Stimulated activated CD4-positive, alpha-beta T cell treated with anti-CD3 and anti-CD28 coated beads, Interleukin-1b, Interleukin-23, amount 100 ng/mL, for 4 hours (primary cell): ENCODE data around the gene CENPB.

ENCODE experiments used
- DNase-seq, 2 donors: peaks; one replicate each; pipeline ENCODE4 v3.0.0-alpha.2; 2020; ENCODE audit warnings: low read depth in 2 of 2

Gene CENPB

DNA sequence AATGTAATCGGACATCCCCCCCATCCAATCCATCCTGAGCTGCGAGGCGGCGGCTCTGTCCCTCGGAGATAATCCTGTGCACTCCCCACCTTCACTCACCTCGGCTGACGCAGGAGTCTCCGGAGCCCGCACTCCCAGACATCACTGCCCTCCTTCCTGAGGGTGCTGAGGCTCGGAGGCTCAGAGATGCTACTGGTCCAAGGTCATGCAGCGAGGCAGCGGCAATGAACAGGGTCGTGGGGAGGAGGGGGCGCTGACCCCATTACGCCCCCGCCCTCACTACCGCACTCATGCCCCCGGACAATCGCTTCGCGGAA, 19.5 kb downstream of the CENPB start:
- no peak for DNase-seq

DNA sequence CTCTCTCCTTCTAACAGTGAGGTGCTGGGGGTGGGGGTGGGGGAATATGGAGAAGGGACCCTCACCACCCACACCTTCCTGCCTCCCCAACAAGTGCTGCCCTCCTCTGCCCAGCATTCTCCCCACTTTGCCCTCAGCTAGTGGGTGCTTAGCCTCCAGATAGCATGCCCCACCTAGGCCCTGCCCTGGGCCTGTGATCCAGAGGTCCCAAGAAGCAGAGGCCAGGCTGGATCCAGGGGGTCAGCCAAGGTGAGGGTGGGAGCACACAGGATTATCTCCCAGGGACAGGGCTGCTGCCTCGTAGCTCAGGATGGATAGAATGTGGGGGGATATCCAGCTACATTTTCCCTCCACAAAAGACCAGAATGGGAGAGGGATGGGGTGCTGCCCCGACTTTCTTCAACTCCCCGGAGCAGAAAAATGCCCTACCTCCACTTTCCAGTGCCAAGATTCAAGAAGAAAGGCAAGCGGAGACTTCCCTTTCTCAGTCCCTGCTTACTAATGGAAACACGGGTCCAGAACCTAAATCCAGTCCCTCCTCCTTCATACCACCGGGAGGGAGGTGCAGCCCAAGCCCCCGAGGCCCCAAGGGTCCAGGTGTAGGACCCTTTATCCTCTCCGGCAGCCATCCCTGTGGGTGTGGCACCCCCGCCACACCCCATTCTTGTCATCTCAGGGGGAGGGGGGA, 20.0 kb downstream of the CENPB start:
- DNase-seq: no peak

DNA sequence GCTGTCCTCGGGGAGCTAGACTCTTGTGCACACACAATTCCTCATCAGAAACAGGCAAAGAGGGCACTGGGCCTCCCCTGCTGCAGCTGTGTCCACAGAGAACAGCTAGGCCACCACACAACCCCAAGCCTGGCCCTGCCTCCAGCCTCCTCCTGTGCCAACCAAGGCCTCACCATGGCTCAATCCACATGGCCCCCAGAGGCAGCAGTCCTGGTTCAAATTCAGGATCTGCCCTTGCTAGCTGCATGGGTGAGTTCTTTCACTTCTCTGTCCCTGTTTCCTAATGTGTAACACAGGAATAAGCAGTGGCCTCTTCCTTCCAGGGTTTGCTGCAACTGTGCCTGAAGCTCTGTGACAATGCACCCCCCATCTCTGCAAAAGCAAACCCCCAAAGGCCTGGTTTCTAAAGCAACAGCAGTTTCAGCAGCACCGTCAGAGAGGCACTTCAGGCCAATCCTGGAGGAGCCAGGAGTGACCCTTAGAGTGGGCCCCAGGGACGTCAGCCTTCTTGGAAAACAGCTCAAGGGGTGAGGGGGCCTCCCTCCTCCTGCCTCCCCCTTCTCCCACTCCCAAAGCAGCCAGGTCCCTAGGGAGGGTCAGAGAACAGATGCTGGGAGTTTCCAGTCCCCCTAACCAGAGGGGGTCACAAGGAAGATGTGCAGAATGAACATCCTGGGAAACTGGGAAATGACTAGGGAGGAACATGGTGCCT, 21.2 kb downstream of the CENPB start:
- no peak for DNase-seq

DNA sequence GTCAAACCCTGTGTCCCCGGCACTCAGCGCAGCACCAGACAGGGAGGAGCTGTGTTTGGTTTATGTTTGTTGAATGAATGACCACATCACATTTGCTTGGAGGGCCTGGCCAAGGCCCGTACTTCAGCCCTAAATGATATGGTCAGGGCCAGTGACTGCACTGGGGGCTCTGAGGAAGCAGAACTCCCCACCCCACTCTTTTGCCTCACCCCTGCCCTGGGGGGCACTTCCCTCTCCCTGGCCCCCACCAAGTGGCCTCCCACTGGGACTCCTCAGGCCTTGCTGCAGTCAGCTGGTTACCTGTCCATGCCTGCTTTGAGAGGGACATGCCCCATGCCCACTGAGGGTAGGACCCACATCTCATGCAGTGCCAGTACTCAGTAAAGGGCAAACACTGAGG, 21.9 kb downstream of the CENPB start:
- DNase-seq: no peak

DNA sequence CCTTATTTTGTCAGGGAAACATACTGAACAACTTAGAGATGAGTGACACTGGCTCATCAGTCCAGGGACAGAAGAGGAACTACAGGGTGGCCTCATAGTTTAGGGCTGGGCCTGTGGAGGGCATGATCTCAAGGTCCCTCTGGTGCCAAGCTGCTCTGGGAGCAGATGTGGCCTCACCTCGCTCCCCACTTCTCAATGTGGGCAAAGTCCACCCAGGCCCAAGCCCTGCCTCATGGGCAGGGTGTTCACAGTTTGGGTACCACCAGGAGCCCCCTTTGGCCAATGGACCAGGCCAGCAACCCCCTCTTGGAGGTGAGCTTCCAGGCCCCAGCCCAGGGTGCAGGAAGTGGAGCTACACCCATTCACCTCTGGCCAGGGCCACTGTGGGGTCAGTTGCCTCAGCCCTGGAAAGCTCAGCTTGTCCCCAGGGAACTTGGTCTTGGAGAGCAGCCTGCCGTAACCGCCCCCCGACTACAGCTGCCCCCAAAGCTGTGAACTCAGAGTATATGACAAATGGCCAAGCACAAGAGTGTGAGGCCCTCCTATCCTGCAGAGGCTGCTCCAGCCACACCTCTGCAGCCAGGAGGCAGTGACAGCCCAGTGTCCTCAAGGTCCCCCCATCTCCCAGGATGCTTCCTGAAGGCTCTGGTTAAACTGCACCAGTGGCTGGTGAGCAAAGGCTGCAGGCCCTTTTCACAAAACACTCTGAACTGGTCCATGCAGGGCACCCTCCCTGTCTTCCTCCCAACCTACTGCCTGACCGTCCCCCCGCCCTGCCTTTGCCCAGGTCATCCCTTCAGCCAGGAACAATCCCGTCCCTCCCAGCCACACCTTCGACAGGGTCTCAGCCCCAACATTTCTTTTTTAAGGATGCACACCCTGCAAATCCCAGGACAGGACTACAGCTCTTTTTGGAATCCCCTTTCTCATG, 22.6 kb downstream of the CENPB start:
- no peak for DNase-seq

DNA sequence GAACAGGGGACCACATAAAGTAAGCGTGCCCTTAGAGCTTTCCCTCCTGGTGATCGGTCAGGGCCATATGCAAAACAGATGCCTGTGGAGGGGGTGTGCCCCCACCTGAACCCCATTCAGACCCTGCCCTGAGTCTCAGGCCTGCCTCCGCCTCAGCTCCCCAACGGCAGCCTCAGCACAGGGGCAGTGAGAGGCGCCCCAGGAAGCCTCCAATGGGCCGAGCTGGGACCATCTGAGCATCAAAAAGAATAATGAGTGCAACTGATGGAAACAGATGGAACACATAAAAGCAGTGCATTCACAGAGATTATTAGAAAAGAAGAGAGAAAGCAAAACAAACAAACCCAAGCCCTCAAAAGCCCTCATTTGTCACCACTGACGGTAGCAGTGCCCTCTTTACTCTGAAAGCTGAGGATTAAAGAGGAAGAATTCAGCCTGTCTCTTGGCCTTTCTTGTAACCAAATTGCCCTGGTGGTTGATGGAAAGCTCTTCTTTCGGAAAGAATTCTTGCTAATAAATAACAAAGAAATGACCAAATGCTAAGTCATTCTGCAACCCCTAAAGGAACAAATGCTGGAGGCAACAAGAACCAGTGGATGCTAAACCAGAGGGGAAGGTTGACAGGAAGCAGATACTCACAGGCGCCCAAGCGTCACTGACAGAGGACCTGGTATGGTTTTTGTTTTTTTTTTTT, 25.7 kb downstream of the CENPB start:
- no peak for DNase-seq

DNA sequence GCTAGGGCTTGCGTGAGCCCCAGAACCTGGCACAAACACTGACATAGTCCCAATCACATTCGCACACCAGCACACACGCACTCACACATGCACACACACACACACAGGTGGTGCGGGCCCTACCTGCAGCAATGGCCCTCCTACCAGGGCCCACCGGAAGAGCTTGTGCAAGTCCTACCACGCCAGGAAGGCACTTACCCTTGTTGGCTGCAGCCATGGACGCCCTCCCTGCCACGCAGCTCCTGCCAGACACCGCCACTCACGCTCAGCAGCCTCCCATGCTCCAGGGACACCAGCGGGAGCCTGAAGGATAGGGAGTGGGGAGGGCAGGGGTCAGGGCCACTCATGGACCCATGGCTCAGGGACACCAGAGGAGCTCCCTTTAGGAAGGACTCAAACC, 26.7 kb downstream of the CENPB start:
- DNase-seq: no peak

DNA sequence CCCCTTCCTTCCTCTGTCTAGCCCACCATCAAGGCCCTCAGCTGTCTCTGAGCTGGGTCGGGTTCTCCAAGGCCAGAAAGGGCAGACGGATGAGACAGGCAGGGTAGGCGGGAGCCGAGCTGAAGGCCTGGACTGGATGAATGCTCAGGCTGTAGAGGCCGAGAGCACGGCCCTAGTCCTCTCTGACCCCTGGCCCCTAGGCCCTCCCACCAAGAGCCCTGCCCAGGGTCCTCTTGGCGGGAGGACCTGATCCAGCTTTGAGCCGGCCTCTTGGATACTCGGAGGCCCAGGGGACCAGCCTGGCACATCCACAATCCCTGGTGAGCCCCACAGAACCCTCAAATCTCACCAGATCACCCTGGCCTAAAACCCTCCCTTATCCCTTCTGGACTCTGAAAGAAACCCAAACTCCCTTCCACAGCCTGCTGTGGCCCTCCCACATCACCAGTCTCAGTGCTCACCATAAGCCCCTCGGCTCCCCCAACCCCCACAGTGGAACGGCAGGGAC, 27.2 kb downstream of the CENPB start:
- no peak for DNase-seq

DNA sequence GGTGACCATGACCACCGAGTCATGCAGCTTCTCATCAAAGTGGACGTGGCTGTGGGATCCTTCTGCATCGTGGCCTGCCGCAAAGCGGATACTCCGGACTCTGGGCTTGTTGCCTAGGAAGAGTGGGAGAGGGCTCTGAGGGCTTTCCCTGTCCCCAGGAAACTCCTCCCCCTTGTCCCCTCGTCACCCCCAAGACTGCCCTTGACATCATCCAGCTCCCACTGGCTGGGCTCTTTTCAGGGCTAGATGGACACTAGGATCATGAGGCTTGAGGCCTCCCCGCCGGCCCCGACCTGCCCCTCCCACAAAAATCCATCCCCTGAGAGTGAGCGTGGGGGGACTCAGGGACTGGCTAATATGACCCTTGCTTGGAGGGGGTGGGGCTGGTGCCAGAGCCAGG, 28.0 kb downstream of the CENPB start:
- DNase-seq: no peak

DNA sequence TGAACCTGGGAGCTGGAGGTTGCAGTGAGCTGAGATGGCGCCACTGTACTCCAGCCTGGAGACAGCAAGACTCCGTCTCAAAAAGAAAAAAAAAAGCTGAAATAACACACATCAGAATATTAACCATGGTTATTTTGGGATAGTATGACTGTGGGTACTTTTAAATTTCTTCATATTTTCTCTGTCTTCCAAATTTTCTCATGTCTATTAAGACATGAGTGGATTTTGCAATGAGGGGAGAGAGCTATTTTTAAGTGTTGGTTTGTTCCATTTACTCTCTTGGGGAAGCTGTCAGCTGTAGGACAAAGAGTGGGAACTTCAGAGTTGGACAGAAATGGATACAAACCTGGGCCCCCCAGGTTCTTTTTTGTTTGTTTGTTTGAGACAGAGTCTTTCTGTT, 29.3 kb downstream of the CENPB start:
- no peak for DNase-seq

DNA sequence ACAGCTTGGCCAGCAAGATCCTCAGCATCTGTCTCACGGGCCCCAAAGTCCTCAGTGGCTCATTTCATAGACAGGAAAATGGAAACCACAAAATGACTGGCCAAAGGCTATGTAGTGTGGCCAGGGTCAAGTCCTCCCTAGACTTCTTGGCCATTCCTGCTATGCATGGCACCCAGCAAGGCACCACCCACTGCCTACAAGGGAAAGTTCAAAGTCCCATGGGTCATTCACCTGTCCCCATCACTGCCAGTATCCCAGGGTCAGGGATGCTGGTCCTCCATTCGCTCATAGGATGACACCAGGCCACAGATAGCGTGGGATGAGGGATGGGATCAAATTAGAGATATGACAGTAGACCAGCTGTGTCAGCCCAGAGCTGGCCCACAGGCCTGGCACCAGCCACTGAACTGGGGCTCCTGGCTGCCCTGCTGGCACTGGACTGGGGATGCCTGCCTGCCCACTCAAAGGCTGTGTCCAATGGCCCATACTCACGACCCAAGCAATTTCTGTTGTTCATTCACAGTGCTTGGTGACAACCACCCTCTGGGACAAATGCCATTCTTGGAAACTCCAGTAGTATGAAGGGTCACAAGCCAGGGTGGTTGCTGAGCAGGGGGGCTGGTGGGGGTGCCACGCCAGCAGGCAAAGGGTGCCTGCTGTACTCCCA, 30.6 kb downstream of the CENPB start:
- no peak for DNase-seq

DNA sequence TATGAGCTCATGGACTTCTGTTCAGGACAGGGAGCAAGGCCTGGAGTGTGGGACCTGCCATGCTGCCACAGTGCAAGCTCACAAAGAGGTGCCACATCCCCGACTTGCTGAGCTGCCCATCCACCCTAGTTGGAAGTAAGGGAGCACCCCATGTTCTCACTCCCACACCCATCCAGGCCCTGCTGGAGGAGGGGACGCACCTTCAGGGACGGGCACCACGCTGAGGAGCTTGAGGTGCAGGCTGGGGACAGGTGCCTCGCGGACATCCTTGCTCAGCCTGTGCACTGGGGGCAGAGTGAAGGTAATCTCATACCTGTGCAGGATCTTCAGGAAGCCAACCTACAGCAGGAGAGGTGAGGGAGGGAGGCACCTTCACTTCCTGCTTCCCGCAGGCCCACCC, 31.3 kb downstream of the CENPB start:
- DNase-seq: no peak

DNA sequence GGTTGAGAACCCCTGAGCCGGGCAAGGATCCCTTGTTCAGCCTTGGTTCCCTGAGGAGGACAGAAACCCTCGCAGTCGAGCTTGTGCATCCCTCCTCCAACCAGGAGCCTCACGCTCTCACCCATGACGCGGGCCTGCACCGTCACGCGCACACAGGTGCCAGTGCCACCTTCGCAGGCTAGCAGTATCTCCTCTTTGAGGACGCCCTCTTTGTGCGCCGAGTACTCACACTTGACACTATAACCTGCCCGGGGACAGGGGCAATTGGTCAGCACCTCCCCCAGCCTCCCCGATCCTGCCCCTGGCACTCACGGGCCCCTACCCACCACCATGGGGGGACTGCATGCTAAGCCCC, 32.3 kb downstream of the CENPB start:
- no peak for DNase-seq

DNA sequence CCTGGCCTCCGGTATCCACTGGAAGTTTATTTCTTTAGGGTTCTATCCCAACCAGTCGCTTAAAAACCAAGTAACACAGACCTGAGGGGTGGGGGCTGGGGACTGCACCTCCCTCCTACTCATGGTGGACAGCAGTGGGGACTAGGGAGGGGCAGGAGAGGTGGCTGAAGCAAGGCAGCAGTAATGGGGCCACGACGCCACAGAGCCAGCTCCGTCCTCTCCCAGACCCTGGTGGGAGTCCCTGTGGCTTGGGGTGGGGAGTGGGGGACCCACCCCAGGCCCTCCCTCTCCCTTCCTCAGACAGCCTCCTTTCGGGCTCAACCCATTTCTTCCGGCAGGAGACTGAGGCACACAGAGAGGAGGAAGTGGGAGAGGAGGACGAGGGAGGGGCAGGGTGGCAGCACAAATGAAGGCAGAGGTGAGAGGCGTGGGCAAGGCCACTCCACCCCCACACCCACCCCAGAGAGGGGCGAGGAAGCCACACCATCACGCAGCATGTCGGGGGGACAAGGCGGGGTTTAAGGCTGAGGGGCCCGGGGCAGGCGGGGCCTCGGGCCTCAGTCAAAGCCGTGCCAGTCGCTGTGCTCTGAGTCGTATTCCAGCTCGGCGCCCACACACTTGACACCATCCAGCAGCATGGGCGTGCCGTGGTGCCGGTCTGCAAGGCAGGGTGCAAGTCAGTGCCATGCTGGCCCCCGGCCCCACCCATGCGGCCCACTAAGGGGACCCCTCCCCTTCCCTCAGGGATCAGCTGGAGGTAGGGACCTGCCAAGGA, 32.9 kb downstream of the CENPB start:
- no peak for DNase-seq

DNA sequence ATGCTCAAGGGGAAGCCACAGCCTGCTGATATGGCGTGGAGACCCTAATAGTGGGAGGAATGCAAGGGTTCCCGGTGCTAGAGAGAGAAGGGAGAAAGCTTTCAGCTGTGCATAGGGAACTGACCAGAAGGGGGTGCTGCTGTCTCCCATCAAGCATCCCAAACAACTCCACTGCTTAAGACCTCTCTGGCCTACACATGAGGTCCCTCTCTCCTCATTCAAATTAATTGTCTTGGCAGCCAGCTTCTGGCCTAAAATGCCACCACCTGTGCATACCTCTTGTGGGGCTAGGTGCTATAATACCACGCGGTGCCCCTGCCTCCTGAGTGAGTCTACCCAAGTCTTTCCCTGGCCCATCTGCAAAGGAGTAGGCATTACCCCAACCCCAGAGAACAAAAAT, 33.4 kb downstream of the CENPB start:
- peak; percentile 31 to 48 for DNase-seq

DNA sequence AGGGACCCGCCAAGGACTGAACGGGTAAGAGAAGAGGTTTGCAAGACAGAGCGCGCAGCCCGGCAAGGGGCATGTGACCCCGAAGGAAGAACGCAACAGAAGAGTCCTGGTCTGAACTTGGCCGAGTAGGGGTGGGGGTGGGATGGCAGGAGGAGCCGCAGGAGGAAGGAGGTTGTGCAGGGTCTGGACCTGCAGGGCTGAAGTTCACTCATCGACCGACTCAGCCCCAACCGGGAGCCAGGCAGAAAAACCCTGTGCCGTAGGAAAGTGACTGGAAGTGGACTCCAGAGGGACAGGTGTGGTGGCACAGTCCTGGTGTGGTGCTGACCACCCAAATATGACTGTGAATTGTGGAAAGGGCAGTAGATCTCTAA, 34.2 kb downstream of the CENPB start:
- DNase-seq: no peak

DNA sequence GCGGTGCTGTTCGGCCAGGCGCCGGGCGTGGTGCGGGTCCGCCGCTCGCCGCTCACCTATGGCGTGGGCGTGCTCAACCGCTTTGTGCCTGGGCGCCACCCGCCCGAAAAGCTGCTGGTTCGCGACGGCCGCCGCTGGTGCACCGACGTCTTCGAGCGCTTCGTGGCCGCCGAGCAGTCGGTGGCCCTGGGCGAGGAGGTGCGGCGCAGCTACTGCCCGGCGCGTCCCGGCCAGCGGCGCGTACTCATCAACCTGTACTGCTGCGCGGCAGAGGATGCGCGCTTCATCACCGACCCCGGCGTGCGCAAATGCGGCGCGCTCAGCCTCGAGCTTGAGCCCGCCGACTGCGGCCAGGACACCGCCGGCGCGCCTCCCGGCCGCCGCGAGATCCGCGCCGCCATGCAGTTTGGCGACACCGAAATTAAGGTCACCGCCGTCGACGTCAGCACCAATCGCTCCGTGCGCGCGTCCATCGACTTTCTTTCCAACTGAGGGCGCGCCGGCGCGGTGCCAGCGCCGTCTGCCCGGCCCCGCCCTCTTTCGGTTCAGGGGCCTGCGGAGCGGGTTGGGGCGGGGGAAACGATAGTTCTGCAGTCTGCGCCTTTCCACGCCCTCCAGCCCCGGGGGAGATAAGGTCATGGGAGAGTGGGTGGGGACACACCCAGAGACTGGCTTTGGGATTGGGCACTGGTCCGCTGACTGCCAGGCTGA, 34.7 kb downstream of the CENPB start:
- DNase-seq: peak in 1 of 2 donors; percentile 37

DNA sequence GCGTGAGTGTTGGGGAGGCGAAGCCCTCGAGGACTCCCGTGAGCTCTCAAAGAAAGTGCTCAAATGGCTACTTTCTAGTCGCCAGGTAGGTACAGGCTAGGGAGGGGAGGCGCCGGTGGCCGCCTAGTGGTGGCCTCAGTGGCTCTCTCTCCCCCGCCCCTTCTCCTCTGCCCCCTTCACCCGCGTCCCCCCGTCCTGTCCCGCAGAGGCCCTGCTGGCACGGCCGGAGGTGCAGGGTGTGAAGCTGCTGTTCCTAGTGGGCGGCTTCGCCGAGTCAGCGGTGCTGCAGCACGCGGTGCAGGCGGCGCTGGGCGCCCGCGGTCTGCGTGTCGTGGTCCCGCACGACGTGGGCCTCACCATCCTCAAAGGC, 35.2 kb downstream of the CENPB start:
- no peak for DNase-seq

DNA sequence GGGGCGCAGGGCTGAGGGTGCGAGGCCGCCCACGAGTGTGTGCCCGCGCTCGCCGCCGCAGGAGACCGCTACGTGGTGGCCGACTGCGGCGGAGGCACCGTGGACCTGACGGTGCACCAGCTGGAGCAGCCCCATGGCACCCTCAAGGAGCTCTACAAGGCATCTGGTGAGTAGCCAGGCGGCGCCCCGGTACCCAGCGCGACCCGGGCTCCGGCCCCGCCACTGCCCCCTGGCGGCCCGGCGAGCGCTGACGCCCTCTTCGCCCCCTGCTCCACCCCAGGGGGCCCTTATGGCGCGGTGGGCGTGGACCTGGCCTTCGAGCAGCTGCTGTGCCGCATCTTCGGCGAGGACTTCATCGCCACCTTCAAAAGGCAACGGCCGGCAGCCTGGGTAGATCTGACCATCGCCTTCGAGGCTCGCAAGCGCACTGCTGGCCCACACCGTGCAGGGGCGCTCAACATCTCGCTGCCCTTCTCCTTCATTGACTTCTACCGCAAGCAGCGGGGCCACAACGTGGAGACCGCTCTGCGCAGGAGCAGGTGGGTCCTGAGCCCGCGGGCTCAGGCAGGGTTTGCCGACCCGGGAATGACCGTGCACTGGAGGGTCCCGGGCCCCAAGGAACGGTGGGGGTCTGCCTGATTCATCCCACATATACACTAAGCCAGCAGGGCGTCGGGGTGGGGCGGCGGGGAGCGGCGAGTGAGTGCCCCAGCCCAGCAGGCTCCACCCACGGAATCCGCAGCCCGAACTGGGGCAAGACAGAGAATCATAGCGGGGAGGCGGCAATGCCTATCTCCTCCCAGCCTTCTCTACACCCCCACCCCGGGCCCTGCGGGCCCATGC, 36.6 kb downstream of the CENPB start:
- DNase-seq: no peak
